ENCODE measurements around the gene POU3F4. TPM values are rescaled to one million over a fixed set of nuclear protein-coding genes. Genes with fewer than 3 reads are reported as not detected.

Gene POU3F4
- total RNA-seq, 3 donors from 2014 or later = not detected

DNA sequence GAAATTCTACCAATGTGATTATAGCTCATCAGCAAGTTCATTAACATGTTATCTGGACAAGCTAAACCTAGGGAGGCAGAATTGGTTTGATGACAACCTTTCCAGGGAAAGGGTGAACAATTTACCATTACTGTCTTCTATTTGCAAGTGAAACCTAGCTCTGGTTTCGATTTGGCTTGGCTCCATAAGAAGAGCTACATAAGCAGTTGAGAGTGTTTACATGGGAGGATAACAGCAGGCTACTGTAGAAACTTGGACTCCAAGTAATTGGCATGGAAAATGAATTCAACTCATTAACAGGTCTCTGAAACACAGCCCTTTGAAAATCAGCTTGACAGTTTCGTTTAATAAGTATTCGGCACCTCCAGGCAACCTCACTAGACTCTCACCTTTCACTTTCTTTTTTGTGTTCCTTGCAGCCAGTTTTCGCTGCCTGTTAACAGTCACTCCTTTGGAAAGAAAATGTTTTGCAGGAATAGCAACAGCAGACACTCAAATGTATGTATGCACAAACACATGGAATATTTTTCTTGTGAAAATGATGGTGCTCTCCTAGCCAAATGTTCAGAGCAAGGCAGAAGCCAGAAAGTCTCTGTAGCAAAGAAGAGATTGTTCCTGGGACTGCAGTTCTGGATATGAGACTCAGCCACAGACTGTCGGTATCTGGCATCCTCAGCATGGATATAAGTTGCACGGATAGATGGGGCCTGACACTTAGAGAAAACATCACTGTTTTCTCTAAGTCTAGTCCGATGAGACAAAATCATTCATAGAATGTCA is 27.5 kb downstream of the POU3F4 start:
- Histone ChIP-seq H3K4me3 (peak overlapping the region in 2 of 3 donors; percentile 23 to 56), H3K36me3 (no peaks in the 10 kb centered on the region), H3K9me3 (no peaks in the 10 kb centered on the region), H3K27ac (no peak overlapping the region), H3K4me1 (no peaks in the 10 kb centered on the region), H3K27me3 (peaks cover 0 to 17% of the 10 kb centered on the region in 2 donors)
- no peak for DNase-seq (ENCODE audit: low spot score in 2 of 2)
- intact Hi-C loops (cut with DNase I; ENCODE audit: low total_unique reads) = no loop called here
- no peak for TF ChIP-seq POLR2A (IDR thresholded peaks at IDR 0.05)
- TF ChIP-seq POLR2AphosphoS5 (IDR thresholded peaks at IDR 0.05) = no peak
- TF ChIP-seq CTCF (IDR thresholded peaks at IDR 0.05) = no peak

Data from breast epithelium (tissue), 4 donors.